ENCODE data around the gene PLCD3.
A peak's percentile ranks its signal among the peaks of the same experiment; 100 is the strongest.

Gene PLCD3

GRCh38 chr17:45132320-45132571 is at the start of gene PLCD3:
Gene PLCD3 (minus strand): TSS chr17:45132515. CDS start chr17:45132410, 105 bp downstream.
- no peak for DNase-seq

GRCh38 chr17:45177563-45177962 is 45.2 kb upstream of the PLCD3 start:
- no peak for DNase-seq

GRCh38 chr17:45175759-45176115 is 43.4 kb upstream of the PLCD3 start:
- DNase-seq, result no peak

GRCh38 chr17:45172541-45173286 is 40.4 kb upstream of the PLCD3 start:
- DNase-seq, result no peak

GRCh38 chr17:45172232-45172540 is 39.9 kb upstream of the PLCD3 start:
- DNase-seq, result no peak

DNA sequence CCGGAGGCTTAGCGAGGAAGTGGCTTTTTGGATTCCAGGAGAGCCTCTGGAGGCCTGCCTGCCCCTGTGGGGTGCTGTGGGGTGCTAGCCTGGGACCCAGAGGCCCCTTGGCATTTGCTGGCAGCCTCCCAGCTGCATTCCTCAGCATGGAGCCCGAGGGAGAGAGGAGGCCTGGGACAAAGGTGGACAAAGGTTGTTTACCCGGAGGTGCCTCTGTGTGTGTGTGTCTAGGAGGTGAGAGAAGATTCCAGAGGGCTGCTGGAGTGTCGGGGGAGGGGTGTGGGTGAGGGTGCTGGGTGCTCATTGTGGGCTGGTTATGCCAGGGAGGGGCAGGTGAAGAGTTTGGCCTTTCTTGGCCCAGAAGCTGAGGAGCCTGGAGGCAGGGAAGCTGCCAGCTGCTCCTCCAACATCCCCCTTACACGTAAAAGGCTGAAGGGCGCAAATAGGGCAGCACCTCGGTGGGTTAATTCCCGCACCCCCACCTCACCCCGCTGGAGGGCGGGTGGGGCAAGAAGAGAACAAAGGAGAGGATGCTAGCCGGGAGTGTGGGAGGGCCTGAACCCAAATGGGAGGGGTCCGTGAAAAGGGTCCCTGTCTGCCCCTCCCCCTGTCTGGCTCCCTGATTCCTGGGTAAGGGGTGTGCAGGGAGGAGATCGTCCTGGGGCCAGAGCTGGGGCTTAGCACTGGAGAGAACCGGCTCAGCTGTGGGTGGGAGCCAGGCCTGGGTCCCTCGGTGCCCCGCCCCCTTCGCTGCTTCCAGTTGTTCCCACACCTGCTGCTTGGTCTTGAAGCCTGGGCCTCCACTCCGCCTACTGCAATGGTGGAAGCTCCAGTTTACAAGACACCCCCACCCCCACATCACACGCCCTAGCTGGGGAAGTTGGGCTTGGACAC is 39.3 kb upstream of the PLCD3 start:
- no peak for DNase-seq

DNA sequence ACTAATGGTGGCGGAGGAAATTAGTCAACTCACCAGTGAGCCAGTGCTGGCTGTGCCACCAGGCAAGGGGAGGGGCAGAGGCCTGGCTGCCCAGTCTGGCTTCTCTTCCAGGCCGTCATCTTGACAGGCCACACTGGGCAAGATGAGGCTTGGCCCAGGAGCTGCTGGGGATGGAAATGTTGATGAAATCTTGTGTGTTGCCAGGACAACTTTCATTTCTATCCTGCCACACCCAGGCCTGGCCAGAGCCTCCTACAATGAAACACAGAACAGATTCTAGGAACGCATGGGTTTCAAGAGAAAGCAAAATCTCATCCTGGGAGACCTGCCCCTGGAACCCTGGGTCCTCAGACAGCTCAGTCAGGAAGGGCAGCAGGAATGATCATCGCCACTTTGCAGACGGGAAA is 38.6 kb upstream of the PLCD3 start:
- no peak for DNase-seq

- DNase-seq, result no peak
These were observed 38.1 kb upstream of the PLCD3 start for GRCh38 chr17:45170280-45170930.

- no peak for DNase-seq
These were observed 36.9 kb upstream of the PLCD3 start for GRCh38 chr17:45168991-45169752.

DNA sequence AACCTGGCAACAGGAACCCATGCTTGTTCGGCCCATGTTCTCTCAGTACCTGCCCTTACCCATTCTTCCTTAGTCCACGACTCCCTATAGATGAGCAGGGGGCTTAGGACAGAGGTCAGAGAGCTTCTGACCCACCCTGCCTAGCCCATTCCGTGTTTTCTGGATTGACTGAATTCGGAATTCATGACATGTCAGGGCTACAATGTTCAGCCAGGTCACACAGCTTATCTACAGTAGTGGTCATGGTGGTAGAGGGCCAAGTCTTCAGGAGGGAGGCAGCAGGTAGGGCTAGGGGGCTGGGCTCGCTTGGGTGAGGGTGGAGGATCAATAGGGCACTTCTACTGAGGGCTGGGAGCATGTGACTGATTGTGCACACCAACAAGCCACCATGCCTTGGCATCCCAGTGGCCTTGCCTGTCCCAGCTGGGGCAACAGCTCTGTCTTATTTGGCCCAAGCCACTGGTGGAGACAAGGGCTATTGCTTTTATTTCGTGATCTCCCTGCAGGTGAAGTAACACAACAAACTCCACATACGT is 32.5 kb upstream of the PLCD3 start:
- no peak for DNase-seq

DNA sequence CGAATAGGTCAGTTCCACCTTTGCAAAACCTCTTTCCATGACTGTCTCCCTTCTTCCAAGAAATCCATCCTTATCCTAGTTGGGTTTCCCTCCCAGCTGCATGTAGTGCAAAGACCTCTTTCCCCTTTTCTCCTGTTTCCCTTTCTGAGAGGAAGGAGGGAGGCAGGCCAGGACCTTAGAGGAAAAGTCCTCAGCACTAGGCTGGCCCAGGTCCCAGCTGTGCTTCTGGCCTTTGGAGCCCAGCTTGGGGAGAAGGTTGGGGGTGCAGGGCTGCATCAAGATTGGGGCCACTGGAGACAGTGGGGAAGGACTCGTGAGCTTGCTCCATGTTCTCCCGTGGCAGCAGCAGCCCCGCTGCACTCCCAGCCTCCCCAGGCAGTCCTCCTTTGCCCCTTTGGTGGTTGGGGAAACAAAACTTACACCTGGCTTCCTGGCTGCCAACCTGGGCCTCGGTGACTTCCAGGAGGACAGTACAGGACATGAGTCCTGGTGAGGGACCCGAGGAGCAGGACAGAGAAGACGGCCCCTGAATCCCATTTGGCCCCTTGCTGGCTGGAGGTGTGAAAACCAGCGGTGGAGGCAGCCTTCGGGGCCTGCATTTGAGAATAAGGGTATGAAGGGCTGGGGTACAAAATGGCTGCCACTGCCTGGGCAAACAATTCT is 29.8 kb upstream of the PLCD3 start:
- no peak for DNase-seq

- peak; percentile 100 for DNase-seq
These were observed 29.1 kb upstream of the PLCD3 start, which contains the start of gene HEXIM2 for GRCh38 chr17:45161288-45162024. Gene HEXIM2 (plus strand): TSS chr17:45161875. CDS start chr17:45162794, 919 bp downstream.

DNA sequence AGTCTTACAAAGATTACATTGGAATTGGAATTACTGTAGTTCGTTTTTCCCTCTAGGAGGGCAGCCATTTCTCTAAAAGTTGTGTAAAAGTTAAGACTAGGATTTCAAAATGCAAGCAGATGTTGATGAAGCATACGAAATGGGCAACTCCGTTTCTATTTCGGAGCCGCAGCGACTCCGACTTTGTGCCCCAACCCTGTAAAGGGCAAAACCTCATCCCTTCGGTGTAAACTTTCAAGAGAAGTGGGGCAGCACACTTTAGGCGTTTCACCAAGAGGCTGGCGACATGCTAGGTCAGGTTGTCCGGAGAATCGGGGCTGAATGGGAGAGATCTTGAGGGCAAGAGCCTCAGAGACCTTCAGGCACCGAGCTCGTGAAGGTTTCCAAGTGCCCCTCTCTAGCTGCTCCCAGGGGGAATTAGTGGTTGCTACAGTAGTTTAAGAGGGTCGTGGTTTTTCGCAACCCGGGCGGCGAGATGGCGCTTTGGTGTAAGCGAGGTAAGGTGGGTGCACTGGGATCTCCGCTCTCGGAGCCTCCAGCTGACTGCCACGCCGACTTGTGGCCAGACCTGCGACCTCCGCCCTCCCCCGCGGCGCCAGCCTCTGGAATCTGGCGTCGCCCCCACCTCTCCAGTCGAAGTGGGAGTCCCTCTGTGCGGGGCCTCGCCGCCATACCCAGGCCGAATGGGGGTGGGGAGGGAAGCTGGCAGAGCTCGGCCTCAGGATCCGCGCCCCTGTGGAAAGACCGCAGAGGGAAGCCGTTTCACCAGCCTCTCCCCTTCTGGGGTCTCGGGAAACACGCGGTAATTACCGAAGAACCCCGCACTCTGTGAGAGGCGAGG is 28.4 kb upstream of the PLCD3 start:
- no peak for DNase-seq

DNA sequence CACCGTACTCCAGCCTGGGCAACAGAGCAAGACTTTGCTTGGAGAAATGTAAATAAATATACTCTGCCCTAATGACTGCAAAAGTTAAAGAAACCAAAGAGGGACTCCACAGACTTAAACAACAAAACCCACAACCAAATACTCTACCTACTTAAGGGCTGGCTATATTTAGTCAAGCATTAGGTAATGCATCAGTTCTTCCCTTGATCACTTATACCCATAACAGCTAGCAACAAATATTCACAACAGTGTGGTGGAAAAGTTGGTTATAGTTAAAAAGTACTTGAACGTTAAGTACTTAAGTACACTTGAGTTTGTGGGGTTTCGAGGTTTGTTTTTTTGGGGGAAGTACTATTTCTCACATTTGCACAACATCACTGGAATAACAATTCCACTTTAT is 23.9 kb upstream of the PLCD3 start:
- DNase-seq, result no peak

DNA sequence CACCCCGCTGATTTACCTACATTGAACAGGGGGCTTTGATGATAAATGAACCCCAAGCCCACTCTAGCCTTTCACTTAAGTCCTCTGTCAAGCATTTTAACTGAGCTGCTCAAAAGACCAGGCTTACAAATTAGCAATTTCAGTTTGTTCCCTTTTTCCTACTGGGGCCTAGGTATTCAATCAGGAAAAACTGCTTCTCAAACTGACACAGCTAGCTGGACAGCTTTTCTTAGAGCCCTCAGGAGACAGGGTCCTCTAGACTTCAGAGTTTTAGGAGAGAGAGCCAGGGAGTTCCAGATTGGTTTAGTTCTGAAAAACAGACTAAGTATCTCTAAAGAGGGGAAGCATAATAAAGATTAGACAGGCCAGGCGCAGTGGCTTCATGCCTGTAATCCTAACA is 23.2 kb upstream of the PLCD3 start:
- no peak for DNase-seq

DNA sequence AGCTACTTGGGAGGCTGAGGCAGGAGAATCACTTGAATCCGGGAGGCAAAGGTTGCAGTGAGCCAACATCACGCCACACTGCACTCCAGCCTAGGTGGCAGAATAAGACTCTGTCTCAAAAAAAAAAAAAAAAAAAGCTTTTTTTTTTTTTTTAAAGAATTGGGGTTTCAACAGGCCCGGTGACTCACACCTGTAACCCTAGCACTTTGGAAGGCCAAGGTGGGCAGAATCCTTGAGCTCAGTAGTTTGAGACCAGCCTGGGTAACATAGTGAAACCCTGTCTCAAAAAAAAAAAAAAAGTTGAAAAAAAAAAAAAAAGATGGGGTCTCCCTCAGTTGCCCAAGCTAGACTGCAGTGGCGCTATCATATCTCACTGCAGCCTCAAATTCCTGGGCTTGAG is 22.7 kb upstream of the PLCD3 start:
- no peak for DNase-seq

DNA sequence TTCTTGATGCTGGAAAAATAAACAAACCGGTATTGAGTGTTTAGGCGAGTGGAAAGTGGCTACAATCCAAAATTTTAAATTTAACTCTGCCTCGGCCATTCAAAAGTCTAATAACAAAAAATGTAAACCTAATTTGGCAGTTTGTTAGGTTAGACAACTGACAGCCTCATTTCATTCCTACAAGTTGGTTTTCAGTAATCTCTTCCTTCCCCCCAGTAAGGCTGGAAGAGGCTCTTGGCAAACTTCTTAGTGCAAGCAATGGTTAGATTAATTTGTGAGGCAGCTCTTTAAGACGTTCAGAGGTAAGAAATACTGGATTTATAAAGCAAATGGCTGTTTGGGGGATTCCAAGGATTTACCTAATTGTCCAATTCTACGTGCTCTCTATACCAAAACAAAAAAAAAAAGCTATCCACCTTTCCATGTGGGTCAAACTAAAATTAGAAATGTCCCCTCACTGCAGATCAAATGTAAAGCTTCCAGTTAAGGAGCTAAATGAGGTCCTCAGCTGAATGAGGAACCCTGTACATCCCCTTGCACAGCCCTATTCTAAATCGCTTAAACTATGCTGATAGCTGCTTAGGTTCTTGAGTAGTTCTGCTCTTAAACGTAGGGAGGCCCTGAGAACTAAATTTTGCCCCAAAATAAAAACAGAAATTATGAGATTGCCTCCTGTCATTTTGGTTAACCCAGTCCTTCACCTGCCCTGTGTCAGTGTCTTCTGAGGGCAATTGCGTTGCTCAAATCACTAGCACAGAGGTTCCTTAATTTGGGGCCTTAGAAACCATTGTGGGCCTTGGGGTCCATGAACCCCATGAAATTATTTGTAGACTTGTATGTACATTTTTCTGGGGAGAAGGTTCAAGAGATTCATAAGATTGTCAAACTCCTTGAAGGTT is 18.8 kb upstream of the PLCD3 start:
- DNase-seq, result no peak

GRCh38 chr17:45149669-45150664 is 17.7 kb upstream of the PLCD3 start:
- no peak for DNase-seq

Data from amniotic stem cell (primary cell).